ENCODE measurements around the gene VNN1. TPM values are rescaled to one million over a fixed set of nuclear protein-coding genes. Genes with fewer than 3 reads are reported as not detected.

The VNN1 gene
- total RNA-seq, 1 experiment from 2014 or later: not detected

DNA sequence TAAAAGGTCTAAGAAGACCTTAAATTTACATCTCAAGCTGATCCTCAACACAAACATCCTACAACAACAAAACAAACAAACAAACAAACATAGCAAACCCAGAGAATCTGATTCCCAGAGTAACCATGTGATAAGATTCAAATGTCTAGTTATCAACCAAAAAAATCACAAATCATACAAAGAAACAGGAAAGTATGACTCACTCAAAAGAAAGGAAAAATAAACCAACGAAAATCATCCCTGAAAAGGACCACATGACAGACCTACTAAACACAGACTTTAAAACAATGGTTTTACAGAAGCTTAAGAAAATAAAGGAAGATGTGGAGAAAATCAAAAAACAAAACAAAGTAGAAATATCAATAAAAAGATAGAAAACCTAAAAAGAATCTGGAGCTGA, 18.1 kb downstream of the VNN1 start:
- BruUV-seq (replicated peaks): no TSS peak
- intact Hi-C loops (cut with micrococcal nuclease): no loop called here
- H3K9me2 ChIP-seq (ENCODE audit: insufficient read depth): no peaks in the 10 kb centered on the region
- no peak overlapping the region for H3K4me3 ChIP-seq (replicated peaks in 1 of 2; ENCODE audit: low read depth in 1 of 2, low read length in 2 of 2)
- H3K27ac ChIP-seq (ENCODE audit: low read depth, low read length): no peak overlapping the region
- ChIA-PET RAD21 (ENCODE audit: low non-redundant PET in 1 of 2, low total read pairs in 2 of 2, uncharacterized antibody in 2 of 2, unreplicated experiment in 2 of 2) (no interaction called here), CTCF (no interaction called here), POLR2A (no interaction called here)
- no peaks in the 10 kb centered on the region for H4K20me1 ChIP-seq (ENCODE audit: insufficient read depth)
- TF ChIP-seq EZH2 (IDR thresholded peaks at IDR 0.05): no peak
- TF ChIP-seq, protein P1, sequence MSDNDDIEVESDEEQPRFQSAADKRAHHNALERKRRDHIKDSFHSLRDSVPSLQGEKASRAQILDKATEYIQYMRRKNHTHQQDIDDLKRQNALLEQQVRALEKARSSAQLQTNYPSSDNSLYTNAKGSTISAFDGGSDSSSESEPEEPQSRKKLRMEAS (IDR thresholded peaks at IDR 0.05): no peak
- TF ChIP-seq CEBPB (IDR thresholded peaks at IDR 0.05; ENCODE audit: low read depth): no peak
- TF ChIP-seq ELF1 (IDR thresholded peaks at IDR 0.05; ENCODE audit: borderline replicate concordance, low read depth): no peak
- TF ChIP-seq JUND (IDR thresholded peaks at IDR 0.05): no peak
- TF ChIP-seq POLR2A (IDR thresholded peaks at IDR 0.05; ENCODE audit: borderline replicate concordance, extremely low read depth, insufficient read depth, insufficient read length): no peak
- no peak for TF ChIP-seq POLR2AphosphoS5 (IDR thresholded peaks at IDR 0.05; ENCODE audit: low read depth, low read length)
- TF ChIP-seq, protein P2, sequence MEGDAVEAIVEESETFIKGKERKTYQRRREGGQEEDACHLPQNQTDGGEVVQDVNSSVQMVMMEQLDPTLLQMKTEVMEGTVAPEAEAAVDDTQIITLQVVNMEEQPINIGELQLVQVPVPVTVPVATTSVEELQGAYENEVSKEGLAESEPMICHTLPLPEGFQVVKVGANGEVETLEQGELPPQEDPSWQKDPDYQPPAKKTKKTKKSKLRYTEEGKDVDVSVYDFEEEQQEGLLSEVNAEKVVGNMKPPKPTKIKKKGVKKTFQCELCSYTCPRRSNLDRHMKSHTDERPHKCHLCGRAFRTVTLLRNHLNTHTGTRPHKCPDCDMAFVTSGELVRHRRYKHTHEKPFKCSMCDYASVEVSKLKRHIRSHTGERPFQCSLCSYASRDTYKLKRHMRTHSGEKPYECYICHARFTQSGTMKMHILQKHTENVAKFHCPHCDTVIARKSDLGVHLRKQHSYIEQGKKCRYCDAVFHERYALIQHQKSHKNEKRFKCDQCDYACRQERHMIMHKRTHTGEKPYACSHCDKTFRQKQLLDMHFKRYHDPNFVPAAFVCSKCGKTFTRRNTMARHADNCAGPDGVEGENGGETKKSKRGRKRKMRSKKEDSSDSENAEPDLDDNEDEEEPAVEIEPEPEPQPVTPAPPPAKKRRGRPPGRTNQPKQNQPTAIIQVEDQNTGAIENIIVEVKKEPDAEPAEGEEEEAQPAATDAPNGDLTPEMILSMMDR (IDR thresholded peaks at IDR 0.05 in 2 of 3, conservative IDR thresholded peaks at IDR 0.05 in 1 of 3; ENCODE audit: borderline replicate concordance in 1 of 3, insufficient read depth in 1 of 3, low read depth in 2 of 3, low read length in 2 of 3): no peak
- TF ChIP-seq FOSL1 (IDR thresholded peaks at IDR 0.05; ENCODE audit: low read depth): no peak
- TF ChIP-seq, protein P3, sequence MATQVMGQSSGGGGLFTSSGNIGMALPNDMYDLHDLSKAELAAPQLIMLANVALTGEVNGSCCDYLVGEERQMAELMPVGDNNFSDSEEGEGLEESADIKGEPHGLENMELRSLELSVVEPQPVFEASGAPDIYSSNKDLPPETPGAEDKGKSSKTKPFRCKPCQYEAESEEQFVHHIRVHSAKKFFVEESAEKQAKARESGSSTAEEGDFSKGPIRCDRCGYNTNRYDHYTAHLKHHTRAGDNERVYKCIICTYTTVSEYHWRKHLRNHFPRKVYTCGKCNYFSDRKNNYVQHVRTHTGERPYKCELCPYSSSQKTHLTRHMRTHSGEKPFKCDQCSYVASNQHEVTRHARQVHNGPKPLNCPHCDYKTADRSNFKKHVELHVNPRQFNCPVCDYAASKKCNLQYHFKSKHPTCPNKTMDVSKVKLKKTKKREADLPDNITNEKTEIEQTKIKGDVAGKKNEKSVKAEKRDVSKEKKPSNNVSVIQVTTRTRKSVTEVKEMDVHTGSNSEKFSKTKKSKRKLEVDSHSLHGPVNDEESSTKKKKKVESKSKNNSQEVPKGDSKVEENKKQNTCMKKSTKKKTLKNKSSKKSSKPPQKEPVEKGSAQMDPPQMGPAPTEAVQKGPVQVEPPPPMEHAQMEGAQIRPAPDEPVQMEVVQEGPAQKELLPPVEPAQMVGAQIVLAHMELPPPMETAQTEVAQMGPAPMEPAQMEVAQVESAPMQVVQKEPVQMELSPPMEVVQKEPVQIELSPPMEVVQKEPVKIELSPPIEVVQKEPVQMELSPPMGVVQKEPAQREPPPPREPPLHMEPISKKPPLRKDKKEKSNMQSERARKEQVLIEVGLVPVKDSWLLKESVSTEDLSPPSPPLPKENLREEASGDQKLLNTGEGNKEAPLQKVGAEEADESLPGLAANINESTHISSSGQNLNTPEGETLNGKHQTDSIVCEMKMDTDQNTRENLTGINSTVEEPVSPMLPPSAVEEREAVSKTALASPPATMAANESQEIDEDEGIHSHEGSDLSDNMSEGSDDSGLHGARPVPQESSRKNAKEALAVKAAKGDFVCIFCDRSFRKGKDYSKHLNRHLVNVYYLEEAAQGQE (IDR thresholded peaks at IDR 0.05; ENCODE audit: low read depth): no peak
- TF ChIP-seq ZFX (IDR thresholded peaks at IDR 0.05): no peak
- no peak for TF ChIP-seq SP1 (IDR thresholded peaks at IDR 0.05; ENCODE audit: low read depth)
- TF ChIP-seq CBX3 (IDR thresholded peaks at IDR 0.05; ENCODE audit: low read depth): no peak
- TF ChIP-seq ZNF274 (IDR thresholded peaks at IDR 0.05; ENCODE audit: low read depth, low read length): no peak
- no peak for TF ChIP-seq SRF (IDR thresholded peaks at IDR 0.05; ENCODE audit: low read depth)
- TF ChIP-seq, protein P4, sequence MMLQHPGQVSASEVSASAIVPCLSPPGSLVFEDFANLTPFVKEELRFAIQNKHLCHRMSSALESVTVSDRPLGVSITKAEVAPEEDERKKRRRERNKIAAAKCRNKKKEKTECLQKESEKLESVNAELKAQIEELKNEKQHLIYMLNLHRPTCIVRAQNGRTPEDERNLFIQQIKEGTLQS (IDR thresholded peaks at IDR 0.05): no peak
- no peak for TF ChIP-seq SIN3A (IDR thresholded peaks at IDR 0.05; ENCODE audit: low read depth)
- TF ChIP-seq YY1 (IDR thresholded peaks at IDR 0.05; ENCODE audit: extremely low read depth, insufficient replicate concordance, low read depth, low read length): no peak
- H2AFZ ChIP-seq (ENCODE audit: low read depth, low read length, poor library complexity, severe bottlenecking): no peak overlapping the region
- ATAC-seq: no peak
- H3K4me2 ChIP-seq (ENCODE audit: low read length): no peak overlapping the region
- no peak overlapping the region for H3K9ac ChIP-seq (ENCODE audit: low read length)
- H3K9me3 ChIP-seq (ENCODE audit: control insufficient read depth in 1 of 2, insufficient read depth in 1 of 2, low read depth in 1 of 2, low read length in 2 of 2): no peaks in the 10 kb centered on the region
- DNase-seq (ENCODE audit: low read depth, low spot score): no peak
- no peaks in the 10 kb centered on the region for H3K79me2 ChIP-seq (ENCODE audit: insufficient read depth, low read length)
- no peaks in the 10 kb centered on the region for H3K27me3 ChIP-seq (ENCODE audit: insufficient read depth, low read length)
- no peaks in the 10 kb centered on the region for H3K4me1 ChIP-seq (ENCODE audit: control insufficient read depth in 1 of 2, insufficient read depth in 2 of 2, low read length in 2 of 2)
- H3K36me3 ChIP-seq (ENCODE audit: control insufficient read depth in 1 of 2, insufficient read depth in 2 of 2, low read length in 2 of 2): no peaks in the 10 kb centered on the region

Data from HCT116 (cell line).